Measurements from ENCODE around the gene NR2C2. TPM values are rescaled to one million over a fixed set of nuclear protein-coding genes. Genes with fewer than 3 reads are reported as not detected.
"Not testable (repeated sequence)": the region's sequence is repeated elsewhere in the genome, so short reads cannot be mapped to it uniquely, and the experiment has no call there.

The NR2C2 gene
- total RNA-seq, 4 donors from 2014 or later, result 33.3 to 91.6 (median 51.5) TPM

DNA sequence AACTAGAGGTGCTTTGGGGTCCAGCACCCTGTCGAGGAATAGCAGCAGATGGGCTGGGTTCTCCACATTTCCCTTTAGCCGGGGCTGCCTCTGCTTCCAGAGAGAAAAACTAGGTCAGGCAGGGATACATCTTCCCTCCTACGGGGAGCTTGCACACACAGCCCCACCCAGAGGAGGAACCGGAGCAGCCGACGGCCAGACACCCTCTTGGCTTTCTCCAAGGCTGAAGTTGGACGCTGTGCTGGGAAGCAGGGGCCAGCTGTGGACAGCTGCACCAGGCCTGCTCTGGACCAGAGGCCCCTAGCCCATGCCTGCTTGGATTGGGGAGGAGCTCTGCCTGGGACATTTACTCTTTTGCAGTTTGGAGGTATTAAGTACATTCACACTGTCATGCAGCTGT is 44.7 kb upstream of the NR2C2 start:
- peaks cover 8% of the 10 kb centered on the region for H3K36me3 ChIP-seq
- H3K9me3 ChIP-seq, result no peaks in the 10 kb centered on the region
- H3K4me1 ChIP-seq, result peaks cover 6% of the 10 kb centered on the region
- no peak for TF ChIP-seq POLR2A (IDR thresholded peaks at IDR 0.05)
- TF ChIP-seq, protein P1, sequence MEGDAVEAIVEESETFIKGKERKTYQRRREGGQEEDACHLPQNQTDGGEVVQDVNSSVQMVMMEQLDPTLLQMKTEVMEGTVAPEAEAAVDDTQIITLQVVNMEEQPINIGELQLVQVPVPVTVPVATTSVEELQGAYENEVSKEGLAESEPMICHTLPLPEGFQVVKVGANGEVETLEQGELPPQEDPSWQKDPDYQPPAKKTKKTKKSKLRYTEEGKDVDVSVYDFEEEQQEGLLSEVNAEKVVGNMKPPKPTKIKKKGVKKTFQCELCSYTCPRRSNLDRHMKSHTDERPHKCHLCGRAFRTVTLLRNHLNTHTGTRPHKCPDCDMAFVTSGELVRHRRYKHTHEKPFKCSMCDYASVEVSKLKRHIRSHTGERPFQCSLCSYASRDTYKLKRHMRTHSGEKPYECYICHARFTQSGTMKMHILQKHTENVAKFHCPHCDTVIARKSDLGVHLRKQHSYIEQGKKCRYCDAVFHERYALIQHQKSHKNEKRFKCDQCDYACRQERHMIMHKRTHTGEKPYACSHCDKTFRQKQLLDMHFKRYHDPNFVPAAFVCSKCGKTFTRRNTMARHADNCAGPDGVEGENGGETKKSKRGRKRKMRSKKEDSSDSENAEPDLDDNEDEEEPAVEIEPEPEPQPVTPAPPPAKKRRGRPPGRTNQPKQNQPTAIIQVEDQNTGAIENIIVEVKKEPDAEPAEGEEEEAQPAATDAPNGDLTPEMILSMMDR (IDR thresholded peaks at IDR 0.05), result no peak
- TF ChIP-seq EP300 (IDR thresholded peaks at IDR 0.05), result no peak
- no peak overlapping the region for H3K27ac ChIP-seq
- no peak for DNase-seq (ENCODE audit: low spot score in 2 of 2)
- WGBS, result 19% methylated on average over 7 of the region's 7 CpGs
- H3K27me3 ChIP-seq, result no peaks in the 10 kb centered on the region
- H3K4me3 ChIP-seq, result no peak overlapping the region

DNA sequence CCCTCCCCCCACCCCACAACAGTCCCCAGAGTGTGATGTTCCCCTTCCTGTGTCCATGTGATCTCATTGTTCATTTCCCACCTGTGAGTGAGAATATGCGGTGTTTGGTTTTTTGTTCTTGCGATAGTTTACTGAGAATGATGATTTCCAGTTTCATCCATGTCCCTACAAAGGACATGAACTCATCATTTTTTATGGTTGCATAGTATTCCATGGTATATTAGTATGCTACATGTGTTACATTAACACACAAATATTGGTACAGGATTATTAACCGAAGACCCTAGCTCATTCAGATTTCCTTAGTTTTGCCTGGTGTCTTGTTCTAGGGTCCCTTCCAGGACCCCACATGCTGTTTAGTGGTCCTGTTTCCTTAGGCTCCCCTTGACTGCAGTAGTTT is 43.9 kb upstream of the NR2C2 start:
- not testable (repeated sequence) for H3K36me3 ChIP-seq; H3K27me3 ChIP-seq; DNase-seq (ENCODE audit: low spot score in 2 of 2); H3K4me3 ChIP-seq; H3K27ac ChIP-seq; H3K9me3 ChIP-seq; H3K4me1 ChIP-seq
- 89% methylated on average over 3 of the region's 3 CpGs for WGBS

DNA sequence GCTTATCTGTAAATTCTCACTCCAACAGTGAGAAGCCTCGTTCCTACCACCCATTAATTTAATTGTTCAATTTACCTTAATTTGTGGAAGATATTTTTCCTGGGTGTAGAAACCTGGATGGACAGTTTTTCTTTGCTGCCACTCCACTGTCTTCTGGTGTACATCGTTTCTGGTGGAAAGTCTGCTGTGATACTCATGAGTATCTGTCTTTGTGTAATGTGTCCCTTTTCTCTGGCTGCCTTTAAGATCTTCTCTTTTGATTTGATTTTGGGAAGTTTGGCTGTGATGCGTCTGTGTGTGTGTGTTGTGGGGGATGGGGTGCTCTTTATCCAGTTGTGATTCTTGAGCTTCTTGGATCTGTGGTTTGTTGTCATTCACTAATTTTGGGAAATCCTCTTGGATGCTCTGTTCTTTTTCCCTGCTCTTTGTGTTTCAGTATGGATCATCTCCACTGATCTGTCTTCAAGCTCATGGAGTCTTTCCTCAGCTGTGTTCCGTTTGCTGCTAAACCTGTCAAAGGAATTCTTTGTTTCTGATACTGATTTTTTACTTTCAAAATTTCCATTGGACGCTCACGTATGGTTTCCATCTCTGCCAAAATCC is 42.2 kb upstream of the NR2C2 start:
- Histone ChIP-seq H3K27me3 (no peaks in the 10 kb centered on the region), H3K4me1 (peaks cover 6% of the 10 kb centered on the region), H3K4me3 (no peak overlapping the region), H3K36me3 (peaks cover 8% of the 10 kb centered on the region), H3K9me3 (no peaks in the 10 kb centered on the region), H3K27ac (no peak overlapping the region)
- no peak for TF ChIP-seq EP300 (IDR thresholded peaks at IDR 0.05)
- no peak for TF ChIP-seq POLR2AphosphoS5 (IDR thresholded peaks at IDR 0.05)
- TF ChIP-seq, protein P1 (IDR thresholded peaks at IDR 0.05), result no peak
- TF ChIP-seq POLR2A (IDR thresholded peaks at IDR 0.05), result no peak
- DNase-seq (ENCODE audit: low spot score in 2 of 2), result no peak
- 97% methylated on average over 6 of the region's 6 CpGs for WGBS

DNA sequence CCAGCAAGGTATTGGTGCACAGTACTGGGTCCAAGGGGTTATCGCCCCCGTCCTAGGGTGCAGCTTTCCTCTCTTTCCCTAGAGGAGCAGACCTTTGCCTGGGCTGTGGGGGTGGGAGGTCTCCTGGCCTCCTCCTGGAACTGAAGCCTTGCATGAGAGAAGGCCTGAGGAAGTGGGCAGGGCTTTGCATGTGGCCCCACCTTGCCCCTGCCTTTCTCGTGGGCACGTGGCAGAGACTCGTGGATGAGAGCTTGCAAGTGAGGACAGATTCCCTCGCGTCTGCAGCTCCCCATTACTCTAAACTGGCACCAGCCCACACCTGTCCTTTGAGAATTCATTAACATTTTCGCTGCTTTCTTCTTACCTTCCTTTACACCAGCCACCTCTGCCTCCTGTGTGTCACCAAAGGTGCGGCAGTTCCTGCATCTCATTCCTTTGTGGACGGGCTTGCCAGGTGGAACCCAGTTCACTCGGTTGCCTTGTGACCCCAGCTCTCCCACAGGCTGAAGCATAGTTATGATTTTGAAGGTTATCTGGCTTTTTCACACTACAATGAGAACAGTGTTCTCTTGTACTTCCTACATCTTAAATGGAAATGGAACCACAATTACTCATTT is 40.9 kb upstream of the NR2C2 start:
- H3K27ac ChIP-seq, result no peak overlapping the region
- H3K27me3 ChIP-seq, result no peaks in the 10 kb centered on the region
- TF ChIP-seq, protein P1 (IDR thresholded peaks at IDR 0.05), result no peak
- no peaks in the 10 kb centered on the region for H3K9me3 ChIP-seq
- WGBS, result 48% methylated on average over 9 of the region's 11 CpGs
- peak in 1 of 2 donors; percentile 50 for DNase-seq (ENCODE audit: low spot score in 2 of 2)
- no peak overlapping the region for H3K4me3 ChIP-seq
- peaks cover 6% of the 10 kb centered on the region for H3K4me1 ChIP-seq
- peaks cover 10% of the 10 kb centered on the region for H3K36me3 ChIP-seq

DNA sequence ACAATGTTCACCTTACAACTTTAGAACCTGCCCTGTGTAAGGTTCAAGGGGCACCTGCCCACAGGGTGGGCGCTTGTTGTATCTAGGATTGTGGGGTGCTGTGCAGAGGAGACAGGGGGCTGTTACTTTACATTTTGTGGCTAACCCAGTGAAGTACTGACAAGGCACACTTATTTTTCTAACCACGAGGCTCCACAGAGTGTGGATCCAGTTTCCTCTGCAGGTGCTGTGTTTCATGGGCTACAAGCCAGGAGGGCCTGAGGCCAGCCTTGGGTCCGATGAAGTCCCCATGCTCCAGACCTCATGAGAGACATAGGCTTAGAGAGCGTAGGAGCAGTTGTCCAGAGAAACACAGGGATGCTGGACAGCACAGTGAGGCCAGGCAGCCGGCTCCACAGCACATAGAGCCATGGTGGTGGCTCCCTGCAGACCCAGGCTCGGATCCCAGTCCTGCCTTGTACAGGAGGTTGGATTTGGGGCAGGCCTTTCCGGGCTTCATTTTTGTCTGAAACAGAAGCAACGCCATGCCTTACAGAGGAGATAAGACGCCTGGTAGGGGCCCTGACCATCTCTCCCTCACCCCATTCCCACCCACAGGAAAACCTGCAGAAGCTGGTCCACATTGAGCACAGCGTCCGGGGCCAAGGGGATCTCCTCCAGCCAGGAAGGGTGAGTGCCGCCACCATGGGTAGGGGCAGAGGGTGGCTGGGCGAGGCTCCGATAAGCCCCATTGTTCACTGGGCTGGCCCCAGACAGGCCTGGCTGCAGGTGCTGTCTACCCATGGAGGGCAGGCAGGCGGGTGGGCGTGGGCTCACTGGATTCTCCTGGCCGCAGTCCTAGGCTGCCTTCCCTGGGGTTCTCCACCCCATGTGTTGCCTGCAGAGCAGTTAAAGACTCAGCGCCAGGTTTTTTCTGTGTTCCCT is 40.1 kb upstream of the NR2C2 start:
- peaks cover 10% of the 10 kb centered on the region for H3K36me3 ChIP-seq
- H3K4me1 ChIP-seq, result peaks cover 5% of the 10 kb centered on the region
- TF ChIP-seq, protein P1 (IDR thresholded peaks at IDR 0.05), result no peak
- no peak for TF ChIP-seq EP300 (IDR thresholded peaks at IDR 0.05)
- no peak for TF ChIP-seq POLR2A (IDR thresholded peaks at IDR 0.05)
- no peak for TF ChIP-seq POLR2AphosphoS5 (IDR thresholded peaks at IDR 0.05)
- H3K4me3 ChIP-seq, result no peak overlapping the region
- H3K27ac ChIP-seq, result no peak overlapping the region
- WGBS, result 63% methylated on average over 8 of the region's 18 CpGs
- H3K9me3 ChIP-seq, result no peaks in the 10 kb centered on the region
- no peaks in the 10 kb centered on the region for H3K27me3 ChIP-seq
- DNase-seq (ENCODE audit: low spot score in 2 of 2), result peak; percentile 50 to 71
